Activated CD4-positive, alpha-beta T cell treated with anti-CD3 and anti-CD28 coated beads, Interleukin-2, Interleukin-6, amounts not matched to agents 100 ng/mL and 50 ng/mL, durations not matched to agents 16 hours and 8 hours (primary cell): ENCODE results near the gene KRTAP4-7.
"Not testable (repeated sequence)": the region's sequence is repeated elsewhere in the genome, so short reads cannot be mapped to it uniquely, and the experiment has no call there.

Source experiments
- DNase-seq: peaks from one replicate; pipeline ENCODE4 v3.0.0-alpha.2; 2020

Gene KRTAP4-7

DNA sequence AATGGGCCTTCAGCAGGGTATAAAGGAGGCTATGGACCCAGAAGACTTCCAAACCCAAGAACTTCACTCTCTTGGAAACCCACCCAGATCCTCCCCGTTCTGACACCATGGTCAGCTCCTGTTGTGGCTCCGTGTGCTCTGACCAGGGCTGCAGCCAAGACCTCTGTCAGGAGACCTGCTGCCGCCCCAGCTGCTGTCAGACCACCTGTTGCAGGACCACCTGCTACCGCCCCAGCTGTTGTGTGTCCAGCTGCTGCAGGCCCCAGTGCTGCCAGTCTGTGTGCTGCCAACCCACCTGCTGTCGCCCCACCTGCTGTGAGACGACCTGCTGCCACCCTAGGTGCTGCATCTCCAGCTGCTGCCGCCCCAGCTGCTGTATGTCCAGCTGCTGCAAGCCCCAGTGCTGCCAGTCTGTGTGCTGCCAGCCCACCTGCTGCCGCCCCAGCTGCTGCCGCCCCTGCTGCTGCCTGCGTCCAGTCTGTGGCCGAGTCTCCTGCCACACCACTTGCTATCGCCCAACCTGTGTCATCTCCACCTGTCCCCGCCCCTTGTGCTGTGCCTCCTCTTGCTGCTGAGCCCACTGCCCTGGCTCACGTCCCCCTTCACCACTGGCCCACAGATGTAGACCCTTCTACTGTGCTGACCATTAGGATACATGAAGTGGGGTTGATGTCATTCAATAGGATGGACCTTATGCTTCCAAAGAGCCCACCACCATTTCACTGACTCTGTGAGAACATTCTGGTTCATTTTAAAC, at the start of gene KRTAP4-7:
Gene KRTAP4-7, plus strand, starts transcription at position 51 of the 757 bp plus-strand sequence. Its CDS starts 57 bp downstream, at position 108.
- not testable (repeated sequence) for DNase-seq

DNA sequence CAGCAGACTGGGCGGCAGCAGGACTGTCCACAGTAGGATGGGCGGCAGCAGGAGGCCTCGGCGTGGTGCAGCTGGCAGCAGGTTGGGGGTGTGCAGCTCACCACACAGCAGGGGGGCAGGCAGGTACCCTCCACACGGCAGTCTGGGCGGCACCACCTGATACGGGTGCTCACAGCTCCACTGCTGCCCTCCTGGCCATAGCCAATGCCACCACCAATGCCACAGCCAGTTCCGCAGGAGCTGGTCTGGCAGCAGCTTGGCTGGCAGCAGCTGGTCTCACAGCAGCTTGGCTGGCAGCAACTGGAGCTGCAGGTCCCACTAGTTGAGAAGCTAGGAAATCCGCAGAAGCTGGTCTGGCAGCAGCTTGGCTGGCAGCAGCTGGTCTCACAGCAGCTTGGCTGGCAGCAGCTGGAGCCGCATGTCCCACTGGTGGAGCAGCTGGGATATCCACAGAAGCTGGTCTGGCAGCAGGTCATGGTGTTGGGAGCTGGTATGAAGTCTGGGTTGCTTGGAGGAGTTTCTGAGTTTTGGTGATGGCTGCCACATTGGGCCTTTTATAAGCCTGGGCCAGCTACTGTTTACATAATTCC, 49.5 kb upstream of the KRTAP4-7 start, which contains the start of gene KRTAP1-3:
Gene KRTAP1-3, minus strand, starts transcription at position 529 of the 590 bp plus-strand sequence. Its CDS starts 53 bp downstream, at position 476.
- not testable (repeated sequence) for DNase-seq

DNA sequence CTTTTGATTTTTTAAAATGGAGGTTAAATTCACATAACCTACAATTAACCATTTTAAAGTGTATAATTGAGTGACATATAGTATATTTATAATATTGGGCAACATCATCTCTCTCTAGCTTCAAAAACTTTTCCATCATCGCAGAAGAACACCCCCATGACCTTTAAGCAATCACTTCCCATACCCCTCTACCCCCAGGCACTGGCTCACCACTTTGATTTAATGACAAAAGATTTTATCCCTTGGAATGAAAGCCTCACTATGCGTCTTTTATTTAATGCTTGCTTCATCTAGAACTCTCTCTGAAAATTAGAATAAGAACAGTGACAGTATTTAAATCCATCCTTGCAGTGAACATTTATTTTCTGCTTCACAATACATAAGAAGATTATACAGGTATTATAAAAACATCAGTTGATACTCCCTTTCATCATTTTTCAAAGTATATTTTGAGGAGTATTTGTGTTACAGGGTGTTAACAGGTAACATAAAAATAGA, 46.0 kb upstream of the KRTAP4-7 start:
- DNase-seq, result no peak

DNA sequence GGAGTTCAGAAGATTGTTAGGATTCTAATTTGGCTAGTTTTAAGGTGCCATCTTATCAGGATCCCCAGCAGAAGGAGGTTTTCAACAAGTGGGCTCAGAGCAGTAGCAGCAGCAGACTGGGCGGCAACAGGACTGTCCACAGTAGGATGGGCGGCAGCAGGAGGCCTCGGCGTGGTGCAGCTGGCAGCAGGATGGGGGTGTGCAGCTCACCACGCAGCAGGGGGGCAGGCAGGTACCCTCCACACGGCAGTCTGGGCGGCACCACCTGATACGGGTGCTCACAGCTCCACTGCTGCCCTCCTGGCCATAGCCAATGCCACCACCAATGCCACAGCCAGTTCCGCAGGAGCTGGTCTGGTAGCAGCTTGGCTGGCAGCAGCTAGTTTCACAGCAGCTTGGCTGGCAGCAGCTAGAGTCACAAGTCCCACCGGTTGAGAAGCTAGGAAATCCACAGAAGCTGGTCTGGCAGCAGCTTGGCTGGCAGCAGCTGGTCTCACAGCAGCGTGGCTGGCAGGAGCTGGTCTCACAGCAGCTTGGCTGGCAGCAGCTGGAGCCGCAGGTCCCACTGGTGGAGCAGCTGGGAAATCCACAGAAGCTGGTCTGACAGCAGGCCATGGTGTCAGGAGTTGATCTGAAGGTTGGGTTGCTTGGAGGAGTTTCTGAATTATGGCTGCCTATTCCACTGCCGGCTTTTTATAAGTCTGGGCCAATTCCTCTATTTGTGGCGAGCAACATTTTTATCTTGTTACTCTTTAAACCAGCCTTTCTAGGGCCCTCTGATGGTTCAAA, 43.0 kb upstream of the KRTAP4-7 start, which contains the start of gene KRTAP1-1:
Gene KRTAP1-1, minus strand, starts transcription at position 668 of the 789 bp plus-strand sequence. Its CDS starts 53 bp downstream, at position 615.
- not testable (repeated sequence) for DNase-seq

DNA sequence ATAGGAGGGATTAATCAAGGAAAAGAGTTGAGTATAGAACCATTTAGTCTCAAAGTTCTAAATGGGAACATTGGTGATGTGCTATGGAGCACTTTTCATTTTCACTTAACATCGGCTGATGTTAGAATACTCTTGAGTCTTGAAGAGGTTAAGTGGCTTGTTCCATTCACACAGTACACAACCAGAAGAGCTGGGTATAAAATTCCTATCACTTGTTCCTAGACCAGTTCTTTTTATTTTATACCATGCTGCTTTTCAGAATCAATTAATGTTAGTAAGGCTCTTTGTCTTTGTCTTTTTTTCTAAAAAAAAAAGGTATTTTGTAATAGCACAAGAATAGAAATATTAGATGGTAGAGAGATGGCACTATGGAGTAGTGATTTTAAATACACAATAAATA, 41.0 kb upstream of the KRTAP4-7 start:
- DNase-seq, result no peak

DNA sequence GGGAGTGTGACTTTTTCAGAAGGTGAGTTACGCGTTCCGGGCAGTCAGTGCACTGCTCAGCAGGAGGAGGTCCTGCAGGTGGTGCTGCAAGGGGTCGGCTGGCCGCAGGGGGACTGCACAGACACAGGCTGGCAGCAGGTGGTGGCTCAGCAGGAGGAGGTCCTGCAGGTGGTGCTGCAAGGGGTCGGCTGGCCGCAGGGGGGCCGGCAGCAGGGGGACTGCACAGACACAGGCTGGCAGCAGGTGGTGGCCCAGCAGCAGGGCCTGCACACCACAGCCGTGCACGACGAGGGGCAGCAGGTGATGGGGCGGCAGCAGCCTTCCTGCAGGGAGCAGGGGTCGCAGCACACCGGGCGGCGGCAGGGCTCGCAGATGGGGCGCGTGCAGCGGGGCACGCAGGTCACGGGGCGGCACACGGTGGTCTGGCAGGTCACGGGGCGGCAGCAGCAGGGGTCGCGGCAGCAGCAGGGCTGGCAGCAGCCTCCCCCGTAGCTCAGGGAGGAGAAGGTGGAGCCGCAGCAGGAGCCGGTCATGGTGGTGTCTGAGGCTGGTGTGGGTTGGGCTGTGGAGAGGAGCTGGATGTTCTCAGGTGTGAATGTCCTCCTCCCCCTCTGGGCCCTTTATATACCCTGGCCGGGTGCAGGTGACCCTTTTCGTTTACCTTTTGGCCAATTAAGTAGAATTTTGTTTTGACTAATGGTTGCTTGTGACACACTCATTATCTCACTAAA, 37.0 kb upstream of the KRTAP4-7 start, which contains the start of gene KRTAP2-1:
Gene KRTAP2-1, minus strand, starts transcription at position 582 of the 731 bp plus-strand sequence. Its CDS starts 49 bp downstream, at position 533.
- not testable (repeated sequence) for DNase-seq

DNA sequence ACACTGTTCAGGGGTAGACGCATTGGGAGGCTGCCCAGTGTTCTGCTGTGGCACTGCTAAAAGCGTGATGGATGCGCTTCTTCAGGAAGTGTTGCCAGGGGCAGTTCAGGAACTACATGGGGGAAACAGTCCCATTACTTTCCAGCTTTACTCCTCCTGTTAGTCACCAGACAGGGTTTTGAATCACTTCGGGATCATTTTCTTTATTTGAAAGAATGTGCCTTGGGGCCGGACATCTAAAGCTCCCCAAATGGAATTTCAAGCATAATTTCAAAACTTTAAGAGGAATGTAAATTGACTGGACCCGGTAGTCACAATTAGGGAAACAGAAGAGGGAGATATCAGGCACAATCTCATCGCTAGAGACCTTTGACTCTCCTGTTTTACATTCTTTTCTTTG, 35.5 kb upstream of the KRTAP4-7 start:
- no peak for DNase-seq

DNA sequence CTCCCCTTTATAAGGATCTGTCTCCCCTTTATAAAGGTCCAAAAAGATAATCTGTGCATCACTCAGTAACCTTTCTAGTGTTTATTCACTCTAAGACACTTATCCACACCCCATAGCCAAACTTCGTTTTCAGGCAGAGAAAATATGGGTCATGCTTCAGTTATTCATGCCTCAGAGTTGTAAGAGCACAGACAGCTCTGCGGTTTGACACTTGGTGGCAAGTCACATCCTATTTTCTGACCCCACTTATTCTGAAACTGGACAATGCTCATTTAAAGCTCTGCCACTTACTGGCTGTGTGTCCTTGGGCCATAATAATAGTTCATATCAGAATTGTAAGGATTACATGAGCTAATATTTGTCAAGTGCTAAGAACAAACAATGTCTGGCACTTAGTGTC, 34.8 kb upstream of the KRTAP4-7 start:
- DNase-seq, result no peak

DNA sequence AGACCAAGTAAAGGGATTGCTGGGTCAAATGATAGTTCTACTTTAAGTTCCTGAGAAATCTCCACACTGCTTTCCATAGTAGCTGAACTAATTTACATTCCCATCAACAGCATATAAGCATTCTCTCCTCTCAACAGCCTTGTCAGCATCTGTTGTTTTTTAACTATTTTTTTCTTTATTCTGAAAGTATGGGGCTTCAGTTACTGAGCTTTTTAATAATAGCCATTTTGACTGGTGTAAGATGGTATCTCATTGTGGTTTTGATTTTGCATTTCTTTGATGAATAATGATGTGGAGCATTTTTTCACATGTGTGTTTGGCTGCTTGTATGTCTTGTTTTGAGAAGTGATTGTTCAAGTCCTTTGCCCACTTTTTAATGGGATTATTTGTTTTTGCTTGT, 31.4 kb upstream of the KRTAP4-7 start:
- DNase-seq, result no peak

DNA sequence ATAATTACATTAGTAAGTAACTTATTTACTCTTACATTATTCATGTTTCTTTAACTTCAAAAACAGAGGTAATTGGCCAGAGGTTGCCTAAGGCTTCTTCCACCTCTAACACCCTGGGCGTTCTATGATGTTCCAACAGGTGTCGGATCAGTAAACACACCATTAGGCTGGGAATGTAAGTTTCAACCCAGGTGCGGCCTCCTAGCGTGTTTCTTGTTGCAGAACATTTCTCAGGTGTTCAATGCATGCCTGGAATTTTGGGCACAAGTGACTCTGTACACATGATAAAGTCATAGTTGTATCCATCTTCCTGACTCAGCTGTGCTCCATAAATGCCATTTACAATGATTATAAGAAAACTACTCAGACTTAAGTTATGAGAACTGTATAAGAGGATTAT, 29.9 kb upstream of the KRTAP4-7 start:
- DNase-seq, result no peak

DNA sequence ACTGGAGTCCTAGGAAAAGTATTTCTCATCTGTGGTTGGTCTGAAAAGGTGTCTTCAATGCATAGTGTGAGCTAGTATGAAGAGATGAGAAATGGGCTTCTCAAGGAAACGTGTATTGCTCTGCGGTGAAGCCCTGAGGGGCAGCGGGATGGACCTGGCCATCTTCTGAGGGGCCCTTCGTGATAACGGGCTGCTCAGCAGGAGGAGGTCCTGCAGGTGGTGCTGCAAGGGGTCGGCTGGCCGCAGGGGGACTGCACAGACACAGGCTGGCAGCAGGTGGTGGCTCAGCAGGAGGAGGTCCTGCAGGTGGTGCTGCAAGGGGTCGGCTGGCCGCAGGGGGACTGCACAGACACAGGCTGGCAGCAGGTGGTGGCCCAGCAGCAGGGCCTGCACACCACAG, 29.4 kb upstream of the KRTAP4-7 start:
- DNase-seq, result not testable (repeated sequence)

DNA sequence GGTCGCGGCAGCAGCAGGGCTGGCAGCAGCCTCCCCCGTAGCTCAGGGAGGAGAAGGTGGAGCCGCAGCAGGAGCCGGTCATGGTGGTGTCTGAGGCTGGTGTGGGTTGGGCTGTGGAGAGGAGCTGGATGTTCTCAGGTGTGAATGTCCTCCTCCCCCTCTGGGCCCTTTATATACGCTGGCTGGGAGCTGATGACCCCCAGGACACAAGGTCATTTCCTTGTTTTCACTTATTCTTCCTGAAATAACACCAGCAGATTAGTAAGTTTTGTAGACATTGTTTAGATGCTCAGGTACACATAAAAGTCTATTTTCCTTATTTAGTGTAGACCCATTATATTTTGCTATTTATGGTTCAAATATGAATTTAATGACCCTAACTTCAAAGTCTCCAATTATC, 28.8 kb upstream of the KRTAP4-7 start, which contains the start of gene KRTAP2-2:
Gene KRTAP2-2, minus strand, starts transcription at position 101 of the 400 bp plus-strand sequence. Its CDS starts 19 bp downstream, at position 82.
- not testable (repeated sequence) for DNase-seq

DNA sequence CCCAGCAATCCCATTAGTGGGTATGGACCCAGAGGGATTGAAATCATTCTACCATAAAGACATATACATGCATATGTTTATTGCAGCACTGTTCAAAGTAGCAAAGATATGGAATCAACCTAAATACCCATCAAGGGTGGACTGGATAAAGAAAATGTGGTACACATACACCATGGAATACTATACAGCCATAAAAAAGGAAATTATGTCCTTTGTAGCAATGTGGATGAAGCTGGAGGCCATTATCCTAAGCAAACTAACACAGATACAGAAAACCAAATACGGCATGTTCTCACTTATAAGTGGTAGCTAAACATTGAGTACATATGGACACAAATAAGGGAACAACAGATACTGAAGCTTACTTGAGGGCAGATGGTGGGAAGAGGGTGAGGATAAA, 26.4 kb upstream of the KRTAP4-7 start:
- no peak for DNase-seq

DNA sequence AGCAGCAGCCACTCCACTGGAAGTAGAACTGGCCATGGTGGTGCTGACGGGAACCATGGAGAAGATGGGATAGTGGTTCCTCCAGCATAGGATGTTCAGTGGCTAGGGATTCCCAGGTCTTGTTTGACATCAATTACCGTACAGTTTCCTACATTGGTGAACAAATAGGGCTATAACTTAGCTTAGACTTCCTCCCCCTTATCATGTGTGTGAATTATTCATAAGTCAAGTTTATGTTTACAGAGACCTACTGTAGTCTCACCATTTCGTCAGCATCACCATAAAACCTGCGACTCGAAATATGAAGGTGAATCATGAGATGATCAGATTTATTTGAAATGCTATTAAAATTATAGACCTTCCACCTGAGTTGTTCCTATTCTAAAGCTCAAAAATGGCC, 25.2 kb upstream of the KRTAP4-7 start:
- DNase-seq, result no peak

DNA sequence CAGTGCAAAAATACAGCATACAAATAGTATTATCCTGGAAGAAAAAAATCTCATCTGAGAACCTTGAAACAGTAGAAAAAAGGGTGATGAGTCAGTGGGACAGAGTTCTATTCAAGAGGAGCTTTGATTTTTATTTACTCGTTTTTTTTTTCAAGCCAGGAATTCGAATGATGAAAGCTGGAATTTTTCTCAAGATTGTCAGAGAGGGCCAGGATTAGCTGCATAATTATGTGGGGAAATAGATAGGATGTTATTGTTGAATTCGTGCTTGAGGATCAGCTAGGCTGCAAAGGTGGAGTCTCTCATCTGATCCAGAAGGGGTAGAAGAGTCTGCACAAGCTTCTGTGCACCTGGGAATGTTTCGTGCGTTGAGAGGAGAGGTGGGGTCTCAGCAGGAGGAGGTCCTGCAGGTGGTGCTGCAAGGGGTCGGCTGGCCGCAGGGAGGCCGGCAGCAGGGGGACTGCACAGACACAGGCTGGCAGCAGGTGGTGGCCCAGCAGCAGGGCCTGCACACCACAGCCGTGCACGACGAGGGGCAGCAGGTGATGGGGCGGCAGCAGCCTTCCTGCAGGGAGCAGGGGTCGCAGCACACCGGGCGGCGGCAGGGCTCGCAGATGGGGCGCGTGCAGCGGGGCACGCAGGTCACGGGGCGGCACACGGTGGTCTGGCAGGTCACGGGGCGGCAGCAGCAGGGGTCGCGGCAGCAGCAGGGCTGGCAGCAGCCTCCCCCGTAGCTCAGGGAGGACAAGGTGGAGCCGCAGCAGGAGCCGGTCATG, 24.5 kb upstream of the KRTAP4-7 start:
- not testable (repeated sequence) for DNase-seq

DNA sequence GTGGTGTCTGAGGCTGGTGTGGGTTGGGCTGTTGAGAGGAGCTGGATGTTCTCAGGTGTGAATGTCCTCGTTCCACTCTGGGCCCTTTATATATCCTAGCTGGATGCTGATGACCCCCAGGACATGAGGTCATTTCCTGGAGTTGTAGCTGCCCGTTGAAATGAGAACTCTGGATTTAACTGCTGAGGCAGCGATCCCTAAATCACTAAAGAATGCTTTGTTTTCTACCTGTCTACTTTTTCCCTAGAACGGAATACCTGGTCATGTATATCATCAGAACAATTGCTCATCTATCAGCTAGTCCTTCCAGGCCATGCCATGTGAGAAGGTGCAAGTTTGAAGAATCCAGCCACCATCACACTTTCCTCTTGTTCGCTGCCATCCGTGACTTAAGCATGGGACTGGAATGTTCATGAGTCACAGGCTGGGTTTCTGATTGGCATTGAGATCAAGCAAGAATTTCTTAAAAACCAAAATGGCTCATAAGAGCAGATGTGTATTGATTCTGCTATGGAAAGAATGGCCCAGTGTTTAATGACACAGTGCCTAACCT, 23.8 kb upstream of the KRTAP4-7 start, which contains the start of gene KRTAP2-3:
Gene KRTAP2-3, minus strand, starts transcription at position 63 of the 553 bp plus-strand sequence. CDS start 64 bp downstream, outside the sequence.
- no peak for DNase-seq

DNA sequence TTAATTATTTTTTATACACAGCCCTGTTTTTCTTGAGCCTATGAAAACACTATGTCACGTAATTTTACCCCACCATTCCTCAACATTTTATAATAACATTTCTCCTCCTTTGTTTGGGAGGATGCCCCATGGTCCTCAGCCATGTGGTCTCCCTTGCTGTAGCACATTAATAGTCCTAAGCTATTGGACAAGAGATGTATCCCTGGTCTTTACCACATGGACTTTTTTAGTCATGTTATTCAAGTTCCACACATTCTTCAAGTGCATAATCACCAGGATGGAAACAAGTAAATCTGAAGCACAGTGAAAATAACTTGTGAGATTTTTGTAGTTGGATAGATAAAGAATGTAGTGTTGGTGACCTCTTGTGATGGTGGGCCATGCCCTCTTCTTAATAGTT, 22.0 kb upstream of the KRTAP4-7 start:
- no peak for DNase-seq

DNA sequence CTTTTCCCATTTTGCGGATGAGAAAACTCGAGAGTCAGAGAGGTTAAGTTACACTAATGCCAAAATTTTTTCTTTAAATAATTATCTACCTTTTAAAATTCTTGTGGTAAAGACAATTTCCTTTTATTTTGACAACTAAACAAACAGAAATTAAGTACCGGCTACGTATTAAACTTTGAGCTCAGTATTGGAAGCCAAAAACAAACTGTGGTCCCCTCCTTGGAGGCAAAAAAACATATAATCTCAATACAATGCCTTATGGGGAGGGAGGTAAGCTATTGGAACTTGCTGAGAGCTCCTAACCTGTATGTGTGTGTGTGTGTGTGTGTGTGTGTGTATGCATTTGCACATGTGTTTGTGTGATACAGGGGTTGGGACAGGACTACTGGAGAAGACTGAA, 20.5 kb upstream of the KRTAP4-7 start:
- no peak for DNase-seq

DNA sequence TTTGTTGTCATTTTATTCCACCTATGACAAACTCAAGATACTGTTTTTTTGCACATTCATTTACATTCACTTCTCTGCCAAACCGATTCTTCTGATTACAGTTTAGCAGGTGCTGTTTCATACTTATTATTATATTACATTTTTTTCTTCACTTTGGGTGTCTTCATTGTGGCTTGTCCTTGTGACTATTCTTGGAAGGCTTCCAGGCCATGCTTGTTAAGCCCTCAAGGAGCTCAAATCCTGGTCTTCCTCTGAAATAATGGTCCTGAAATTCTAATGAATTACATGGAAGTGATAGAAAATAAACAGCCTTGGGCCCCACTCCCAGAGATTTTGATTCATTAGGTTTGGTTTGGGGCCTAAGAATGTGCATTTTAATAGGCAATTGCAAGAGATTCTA, 19.6 kb upstream of the KRTAP4-7 start:
- no peak for DNase-seq

DNA sequence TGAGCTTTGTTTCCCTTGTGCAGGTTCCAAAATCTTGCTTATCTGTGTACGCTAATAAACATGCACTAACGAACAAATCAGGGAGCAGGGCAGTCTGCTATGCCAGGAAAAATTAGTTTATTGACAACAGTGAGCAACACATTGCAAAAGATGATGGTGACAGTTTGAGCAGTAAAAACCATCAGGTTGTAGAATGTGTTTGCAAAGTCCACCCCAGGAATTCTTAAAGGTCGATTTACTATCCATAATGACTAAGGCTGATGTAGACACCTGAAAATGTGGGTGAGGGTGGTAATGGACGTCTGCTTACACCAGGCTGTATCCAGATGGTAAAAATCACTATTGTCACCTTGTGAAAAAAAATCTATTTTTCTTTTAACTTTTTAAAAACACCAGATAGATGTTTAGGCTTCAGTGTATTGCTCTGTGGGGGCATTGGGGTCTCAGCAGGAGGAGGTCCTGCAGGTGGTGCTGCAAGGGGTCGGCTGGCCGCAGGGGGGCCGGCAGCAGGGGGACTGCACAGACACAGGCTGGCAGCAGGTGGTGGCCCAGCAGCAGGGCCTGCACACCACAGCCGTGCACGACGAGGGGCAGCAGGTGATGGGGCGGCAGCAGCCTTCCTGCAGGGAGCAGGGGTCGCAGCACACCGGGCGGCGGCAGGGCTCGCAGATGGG, 18.8 kb upstream of the KRTAP4-7 start:
- not testable (repeated sequence) for DNase-seq
